Karpas-422 (cell line): ENCODE results near the gene CYP4A22. TPM values are rescaled to one million over a fixed set of nuclear protein-coding genes. Genes with fewer than 3 reads are reported as not detected.
"Not testable (repeated sequence)": the region's sequence is repeated elsewhere in the genome, so short reads cannot be mapped to it uniquely, and the experiment has no call there.

Experiments used
- DNase-seq: peaks from one replicate; pipeline ENCODE4 v3.0.0-alpha.2; 2015
- H2AFZ ChIP-seq: fragments of 200-600 bp; sonication (generic); 2 replicates; pipeline ENCODE4 v1.6.1; 2014; ENCODE audit warnings: antibody characterized with exemption, low read length, mixed read lengths
- H3K27ac ChIP-seq: fragments of 200-600 bp; sonication (generic); 2 replicates; pipeline ENCODE4 v1.5.1; 2014; ENCODE audit warnings: mild to moderate bottlenecking, low read length, moderate library complexity
- H3K27me3 ChIP-seq: fragments of 200-600 bp; sonication (generic); 2 replicates; pipeline ENCODE4 v1.6.1; 2014; ENCODE audit warnings: low read length, mixed read lengths
- H3K36me3 ChIP-seq: fragments of 200-600 bp; sonication (generic); 2 replicates; pipeline ENCODE4 v1.6.1; 2014; ENCODE audit warnings: low read length, mixed read lengths; ENCODE audit not compliant: insufficient read depth
- H3K4me1 ChIP-seq: fragments of 200-600 bp; sonication (generic); 2 replicates; pipeline ENCODE4 v1.6.1; 2014; ENCODE audit warnings: mild to moderate bottlenecking, low read length, mixed read lengths
- H3K4me2 ChIP-seq: fragments of 200-600 bp; sonication (generic); 2 replicates; pipeline ENCODE4 v1.6.1; 2014; ENCODE audit warnings: low read length, low read depth, mild to moderate bottlenecking; ENCODE audit not compliant: poor library complexity, severe bottlenecking
- H3K4me3 ChIP-seq: fragments of 200-600 bp; sonication (generic); 2 replicates; pipeline ENCODE4 v1.5.1; 2014; ENCODE audit warnings: mild to moderate bottlenecking, antibody characterized with exemption, low read length, mixed read lengths
- H3K79me2 ChIP-seq: fragments of 200-600 bp; sonication (generic); 2 replicates; pipeline ENCODE4 v1.6.1; 2014; ENCODE audit warnings: mild to moderate bottlenecking, low read length, mixed read lengths
- H3K9ac ChIP-seq: fragments of 200-600 bp; sonication (generic); 2 replicates; pipeline ENCODE4 v1.6.0; 2014; ENCODE audit warnings: low read length
- H3K9me2 ChIP-seq: fragments of 200-600 bp; sonication (generic), shearing (Covaris generic); replicated peaks from 2 replicates; pipeline ENCODE4 v1.6.0; 2014; ENCODE audit warnings: mild to moderate bottlenecking, low read length, moderate library complexity; ENCODE audit not compliant: insufficient read depth
- H3K9me3 ChIP-seq: fragments of 300-700, 200-600 bp; sonication (generic); 2 replicates; pipeline ENCODE4 v1.6.1; 2014; ENCODE audit warnings: low read length, mixed read lengths
- H4K20me1 ChIP-seq: fragments of 200-600 bp; sonication (generic); 2 replicates; pipeline ENCODE4 v1.6.1; 2014; ENCODE audit warnings: mild to moderate bottlenecking, antibody characterized with exemption, low read length, low read depth; ENCODE audit not compliant: insufficient read depth
- total RNA-seq: library from RNA; depleted of rRNA; stranded (reverse); fragments of >200 nt; shearing (Covaris generic); gene quantifications from 2 replicates; pipeline ENCODE4 v1.2.3, GENCODE V29; 2014; ENCODE audit warnings: low replicate concordance

The CYP4A22 gene
- total RNA-seq, 1 experiment from 2014 or later, result not detected

- H3K4me2 ChIP-seq, DNase-seq, H3K79me2 ChIP-seq, H3K4me1 ChIP-seq, H4K20me1 ChIP-seq, H3K27ac ChIP-seq, H3K36me3 ChIP-seq, H3K9ac ChIP-seq, H3K4me3 ChIP-seq, H3K9me3 ChIP-seq, H3K27me3 ChIP-seq, H2AFZ ChIP-seq, H3K9me2 ChIP-seq: not testable (repeated sequence)
Observed at GRCh38 chr1:47140358-47140757, 3.1 kb downstream of the CYP4A22 start.

DNA sequence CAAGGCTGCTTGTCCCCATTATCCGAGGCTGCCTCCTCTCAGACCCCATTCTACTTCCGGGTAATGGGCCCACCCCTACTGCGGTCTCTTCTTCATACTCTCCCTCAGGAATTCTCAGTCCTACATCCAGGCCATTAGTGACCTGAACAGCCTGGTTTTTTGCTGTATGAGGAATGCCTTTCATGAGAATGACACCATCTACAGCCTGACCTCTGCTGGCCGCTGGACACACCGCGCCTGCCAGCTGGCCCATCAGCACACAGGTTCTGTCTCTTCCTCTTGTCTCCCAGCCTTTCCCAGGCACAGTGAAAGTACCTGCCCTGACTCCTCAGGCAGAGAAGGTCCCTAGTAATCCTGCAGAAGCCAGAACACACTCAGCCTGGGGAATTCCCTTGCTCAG lies 6.4 kb downstream of the CYP4A22 start:
- not testable (repeated sequence) for H2AFZ ChIP-seq, H3K4me3 ChIP-seq, H3K9ac ChIP-seq, H3K36me3 ChIP-seq, H3K9me2 ChIP-seq, DNase-seq, H3K9me3 ChIP-seq, H3K4me1 ChIP-seq, H3K27me3 ChIP-seq, H4K20me1 ChIP-seq, H3K4me2 ChIP-seq, H3K79me2 ChIP-seq, H3K27ac ChIP-seq

- H3K79me2 ChIP-seq, H3K27ac ChIP-seq, H3K36me3 ChIP-seq, H2AFZ ChIP-seq, H3K9me2 ChIP-seq, H3K9me3 ChIP-seq, H3K4me3 ChIP-seq, H3K27me3 ChIP-seq, H3K9ac ChIP-seq, H3K4me2 ChIP-seq, H3K4me1 ChIP-seq, H4K20me1 ChIP-seq, DNase-seq: not testable (repeated sequence)
Observed at GRCh38 chr1:47146495-47146894, 9.3 kb downstream of the CYP4A22 start.

- Histone ChIP-seq H3K4me1 (no peaks in the 10 kb centered on the region), H3K27ac (no peak overlapping the region), H3K9me2 (no peaks in the 10 kb centered on the region), H3K36me3 (no peaks in the 10 kb centered on the region), H4K20me1 (no peaks in the 10 kb centered on the region), H3K9me3 (no peaks in the 10 kb centered on the region), H3K4me2 (no peak overlapping the region), H3K9ac (no peak overlapping the region), H2AFZ (no peak overlapping the region), H3K4me3 (no peak overlapping the region), H3K79me2 (no peaks in the 10 kb centered on the region), H3K27me3 (no peaks in the 10 kb centered on the region)
- DNase-seq, result no peak
Observed at GRCh38 chr1:47147047-47147785, 10.0 kb downstream of the CYP4A22 start.

DNA sequence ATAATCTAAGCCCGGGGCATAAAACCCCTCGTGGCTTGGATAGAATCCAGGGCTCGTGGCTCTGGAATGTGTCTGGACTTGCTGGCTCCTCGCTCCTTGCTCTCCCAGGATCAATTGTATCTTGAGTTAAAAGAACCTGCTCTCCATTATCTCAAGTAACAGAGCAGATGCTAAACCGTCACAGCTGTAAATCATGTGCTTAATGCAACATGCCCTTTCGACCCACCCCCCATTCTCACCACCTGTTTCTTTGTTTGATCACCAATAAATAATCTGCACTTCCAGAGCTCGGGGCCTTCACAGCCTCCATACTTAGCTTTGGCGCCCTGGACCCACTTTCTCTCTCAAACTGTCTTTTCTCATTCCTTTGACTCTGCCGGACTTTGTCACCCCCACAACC lies 11.9 kb downstream of the CYP4A22 start:
- H3K36me3 ChIP-seq, H3K4me1 ChIP-seq, H3K9me3 ChIP-seq, H3K9me2 ChIP-seq, H3K9ac ChIP-seq, DNase-seq, H4K20me1 ChIP-seq, H3K27me3 ChIP-seq, H3K79me2 ChIP-seq, H3K4me2 ChIP-seq, H2AFZ ChIP-seq, H3K4me3 ChIP-seq, H3K27ac ChIP-seq: not testable (repeated sequence)

- not testable (repeated sequence) for H3K79me2 ChIP-seq, H3K27me3 ChIP-seq, H3K27ac ChIP-seq, H3K4me2 ChIP-seq, H3K9ac ChIP-seq, H3K4me3 ChIP-seq, DNase-seq, H3K36me3 ChIP-seq, H2AFZ ChIP-seq, H3K9me2 ChIP-seq, H3K4me1 ChIP-seq, H4K20me1 ChIP-seq, H3K9me3 ChIP-seq
Observed at GRCh38 chr1:47156457-47156856, 19.2 kb downstream of the CYP4A22 start.

GRCh38 chr1:47157957-47158356 lies 20.7 kb downstream of the CYP4A22 start:
- not testable (repeated sequence) for H3K9ac ChIP-seq, H3K9me3 ChIP-seq, H3K27me3 ChIP-seq, H3K4me1 ChIP-seq, H2AFZ ChIP-seq, H3K79me2 ChIP-seq, H3K9me2 ChIP-seq, H4K20me1 ChIP-seq, H3K27ac ChIP-seq, DNase-seq, H3K4me3 ChIP-seq, H3K4me2 ChIP-seq, H3K36me3 ChIP-seq

DNA sequence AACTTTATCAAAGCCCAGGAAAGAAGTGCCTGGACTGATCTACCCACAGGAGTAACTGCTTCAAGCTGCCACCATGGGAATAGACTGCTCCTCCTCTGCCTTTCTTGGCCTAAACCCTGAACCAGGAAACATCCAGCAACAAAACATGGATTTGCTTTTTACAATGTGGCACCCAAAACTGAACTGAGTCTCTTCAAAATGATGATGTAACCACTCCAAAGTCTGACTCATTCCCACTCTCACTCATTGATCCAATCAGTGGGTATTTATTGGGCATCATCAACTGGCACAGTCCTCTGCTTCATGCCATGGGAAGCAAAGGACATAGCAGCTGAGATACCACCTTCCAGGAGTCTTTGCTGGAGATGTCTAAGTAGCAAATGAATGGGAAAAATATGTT lies 23.5 kb downstream of the CYP4A22 start:
- Histone ChIP-seq H3K27me3 (no peaks in the 10 kb centered on the region), H4K20me1 (no peaks in the 10 kb centered on the region), H2AFZ (no peak overlapping the region), H3K9ac (no peak overlapping the region), H3K4me1 (no peaks in the 10 kb centered on the region), H3K4me2 (no peak overlapping the region), H3K36me3 (no peaks in the 10 kb centered on the region), H3K4me3 (no peak overlapping the region), H3K27ac (no peak overlapping the region), H3K79me2 (no peaks in the 10 kb centered on the region), H3K9me3 (no peaks in the 10 kb centered on the region), H3K9me2 (no peaks in the 10 kb centered on the region)
- DNase-seq, result no peak
